Liver (tissue), 3 donors: ENCODE measurements around the gene P2RY8.
"Not testable (repeated sequence)": the region's sequence is repeated elsewhere in the genome, so short reads cannot be mapped to it uniquely, and the experiment has no call there.

Experiments
- ATF3 ChIP-seq: IDR thresholded peaks from 2 replicates; pipeline ENCODE4 v1.6.1; 2016; ENCODE audit warnings: antibody characterized with exemption
- CTCF ChIP-seq: fragments of 150-350 bp; IDR thresholded peaks from 2 replicates; pipeline ENCODE4 v1.5.1; 2017; ENCODE audit warnings: improper control_type of control experiment, low read depth, low read length; ENCODE audit not compliant: missing input control
- donor health status: healthy.
- donor health status: healthy.

- TF ChIP-seq ATF3, CTCF: not testable (repeated sequence)
Measured at GRCh38 chrX:1539146-1539545, 2.2 kb upstream of the P2RY8 start.
